ENCODE results near the gene ITGA1.

Gene ITGA1

GRCh38 chr5:52760695-52761366 is 26.9 kb upstream of the ITGA1 start:
- Mint-ChIP-seq H3K9me3 (peaks cover 26% of the 10 kb centered on the region), H3K4me1 (peaks cover 26% of the 10 kb centered on the region), H3K27ac (peak overlapping the region; percentile 33), H3K4me3 (no peak overlapping the region), H3K36me3 (ENCODE audit: low read depth) (peaks cover 8% of the 10 kb centered on the region), H3K27me3 (no peaks in the 10 kb centered on the region)
- ATAC-seq, result peak; percentile 81
- peak; percentile 53 for DNase-seq

GRCh38 chr5:52767217-52767743 is 20.4 kb upstream of the ITGA1 start:
- Mint-ChIP-seq H3K27me3 (no peaks in the 10 kb centered on the region), H3K36me3 (ENCODE audit: low read depth) (no peaks in the 10 kb centered on the region), H3K4me1 (peaks cover 39% of the 10 kb centered on the region), H3K27ac (peak overlapping the region; percentile 33), H3K4me3 (no peak overlapping the region), H3K9me3 (peaks cover 16% of the 10 kb centered on the region)
- DNase-seq, result no peak
- peak; percentile 62 for ATAC-seq

DNA sequence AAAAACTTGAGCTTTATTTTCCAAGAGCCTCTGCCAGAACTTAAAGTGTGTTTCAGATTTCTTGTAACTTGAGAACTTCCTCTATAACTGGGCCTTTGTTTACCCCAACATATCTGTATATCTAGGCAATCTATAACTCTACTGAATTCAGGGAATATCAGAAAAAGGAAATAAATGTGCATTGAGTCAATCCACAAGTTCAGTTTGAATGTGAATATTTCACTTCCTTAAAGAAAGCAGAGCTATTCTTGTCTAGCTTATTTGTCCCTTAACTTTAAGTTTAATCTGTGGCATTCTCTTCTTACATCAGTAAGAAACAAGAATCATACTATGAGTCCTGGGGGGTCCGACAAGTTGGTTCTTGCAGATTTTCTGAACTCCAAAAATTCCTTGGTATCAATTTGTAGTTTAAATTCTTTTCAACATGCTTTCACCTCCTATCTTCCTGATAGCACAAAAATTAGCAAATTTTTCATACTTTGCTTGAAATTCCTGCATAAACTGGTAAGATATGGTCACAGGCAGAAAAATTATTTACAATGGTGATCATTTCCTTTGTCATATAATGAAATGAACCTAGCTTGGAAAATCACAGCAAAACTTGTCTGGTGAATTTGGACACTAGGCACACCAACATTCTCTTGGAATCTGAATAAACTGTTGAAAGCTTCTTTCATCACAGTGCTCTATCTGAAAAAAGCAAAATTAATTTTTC is 19.8 kb upstream of the ITGA1 start:
- Mint-ChIP-seq H3K9me3 (peaks cover 15% of the 10 kb centered on the region), H3K4me1 (peaks cover 46% of the 10 kb centered on the region), H3K27ac (no peak overlapping the region), H3K4me3 (no peak overlapping the region), H3K36me3 (ENCODE audit: low read depth) (no peaks in the 10 kb centered on the region), H3K27me3 (no peaks in the 10 kb centered on the region)
- DNase-seq (no peak), ATAC-seq (no peak)

DNA sequence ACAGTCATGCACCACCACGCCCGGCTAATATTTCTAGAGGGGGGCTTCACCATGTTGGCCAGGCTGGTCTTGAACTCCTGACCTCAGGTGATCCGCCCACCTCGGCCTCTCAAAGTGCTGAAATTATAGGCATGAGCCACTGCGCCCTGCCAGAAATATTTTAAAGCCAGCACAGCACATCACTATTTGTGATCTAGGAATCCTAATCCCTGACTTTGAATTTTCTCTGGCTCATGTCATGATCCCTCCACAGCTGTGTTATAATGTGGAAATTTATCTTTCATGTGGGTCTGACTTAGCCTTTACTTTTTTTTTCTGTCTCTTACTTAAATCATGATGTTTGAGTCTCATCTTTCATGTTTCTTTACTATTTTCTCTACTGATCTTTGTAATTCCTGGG is 18.7 kb upstream of the ITGA1 start:
- Mint-ChIP-seq H3K27me3 (no peaks in the 10 kb centered on the region), H3K9me3 (peaks cover 9% of the 10 kb centered on the region), H3K4me1 (peaks cover 48% of the 10 kb centered on the region), H3K27ac (no peak overlapping the region), H3K4me3 (no peak overlapping the region), H3K36me3 (ENCODE audit: low read depth) (no peaks in the 10 kb centered on the region)
- ATAC-seq (no peak), DNase-seq (no peak)

GRCh38 chr5:52770287-52770939 is 17.3 kb upstream of the ITGA1 start:
- Mint-ChIP-seq H3K27ac (no peak overlapping the region), H3K36me3 (ENCODE audit: low read depth) (no peaks in the 10 kb centered on the region), H3K9me3 (peaks cover 3% of the 10 kb centered on the region), H3K27me3 (no peaks in the 10 kb centered on the region), H3K4me3 (no peak overlapping the region), H3K4me1 (peaks cover 55% of the 10 kb centered on the region)
- ATAC-seq (no peak), DNase-seq (no peak)

DNA sequence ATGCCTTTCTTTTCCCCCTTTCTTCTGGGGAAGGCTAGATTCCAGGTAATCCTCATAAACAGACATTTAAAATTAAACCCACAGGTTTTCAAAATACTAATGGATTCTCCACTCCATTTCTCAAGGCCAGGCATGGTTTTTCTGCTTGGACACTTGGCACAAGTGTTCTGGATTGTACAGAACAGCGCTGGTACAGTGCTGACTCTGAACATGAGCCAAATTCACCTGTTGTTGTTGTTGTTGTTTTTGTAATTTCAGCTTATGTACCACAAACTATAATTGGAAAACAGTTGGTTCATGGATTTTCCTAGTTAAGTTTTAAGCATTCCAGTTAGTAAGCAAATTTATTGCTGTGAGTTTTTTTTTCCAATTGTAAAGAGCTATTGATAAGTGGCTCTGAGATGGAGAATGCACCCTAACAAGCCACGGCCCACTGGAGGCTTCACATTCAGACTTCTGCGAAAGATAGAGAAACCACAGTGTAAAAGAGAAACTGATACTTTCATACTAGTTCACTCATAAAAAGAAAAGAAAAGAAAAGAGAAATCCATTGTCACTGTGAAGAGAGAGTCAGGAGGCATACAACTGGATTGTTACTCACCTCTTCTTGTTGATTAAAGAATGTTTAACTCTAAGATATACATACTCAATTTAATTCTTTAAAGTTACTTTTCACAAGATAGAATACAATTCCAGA is 16.2 kb upstream of the ITGA1 start:
- ATAC-seq, result peak; percentile 86
- Mint-ChIP-seq H3K27ac (peak overlapping the region; percentile 53), H3K36me3 (ENCODE audit: low read depth) (no peaks in the 10 kb centered on the region), H3K4me3 (peak overlapping the region; percentile 50), H3K4me1 (peaks cover 64% of the 10 kb centered on the region), H3K27me3 (no peaks in the 10 kb centered on the region), H3K9me3 (peaks cover 3% of the 10 kb centered on the region)
- DNase-seq, result peak; percentile 35

- Mint-ChIP-seq H3K4me1 (peaks cover 57% of the 10 kb centered on the region), H3K9me3 (peaks cover 3% of the 10 kb centered on the region), H3K27ac (no peak overlapping the region), H3K4me3 (no peak overlapping the region), H3K27me3 (peaks cover under 1% of the 10 kb centered on the region), H3K36me3 (ENCODE audit: low read depth) (no peaks in the 10 kb centered on the region)
- DNase-seq (no peak), ATAC-seq (no peak)
Observed at GRCh38 chr5:52772668-52773067, 15.0 kb upstream of the ITGA1 start.

DNA sequence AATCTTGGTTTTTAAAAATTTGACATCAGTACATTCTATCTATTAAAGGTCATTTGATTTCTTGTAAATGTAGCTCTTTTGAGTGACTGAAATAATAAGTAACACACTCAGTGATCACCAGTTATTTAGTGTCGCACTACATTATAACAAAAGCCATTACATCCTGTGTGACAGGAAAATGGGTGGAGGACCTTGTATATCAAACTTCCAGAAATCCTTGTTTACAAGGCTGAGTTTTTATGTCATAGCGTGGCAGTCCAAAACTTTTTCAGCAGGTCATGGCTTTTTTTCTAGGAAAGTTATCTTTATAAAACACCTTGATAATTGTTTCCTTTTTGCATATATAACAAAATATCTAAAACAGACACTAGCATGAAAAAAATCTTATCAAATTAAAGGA is 14.4 kb upstream of the ITGA1 start:
- Mint-ChIP-seq H3K36me3 (ENCODE audit: low read depth) (no peaks in the 10 kb centered on the region), H3K4me1 (peaks cover 50% of the 10 kb centered on the region), H3K9me3 (peaks cover 3% of the 10 kb centered on the region), H3K27ac (no peak overlapping the region), H3K27me3 (peaks cover 3% of the 10 kb centered on the region), H3K4me3 (no peak overlapping the region)
- DNase-seq (no peak), ATAC-seq (no peak)

DNA sequence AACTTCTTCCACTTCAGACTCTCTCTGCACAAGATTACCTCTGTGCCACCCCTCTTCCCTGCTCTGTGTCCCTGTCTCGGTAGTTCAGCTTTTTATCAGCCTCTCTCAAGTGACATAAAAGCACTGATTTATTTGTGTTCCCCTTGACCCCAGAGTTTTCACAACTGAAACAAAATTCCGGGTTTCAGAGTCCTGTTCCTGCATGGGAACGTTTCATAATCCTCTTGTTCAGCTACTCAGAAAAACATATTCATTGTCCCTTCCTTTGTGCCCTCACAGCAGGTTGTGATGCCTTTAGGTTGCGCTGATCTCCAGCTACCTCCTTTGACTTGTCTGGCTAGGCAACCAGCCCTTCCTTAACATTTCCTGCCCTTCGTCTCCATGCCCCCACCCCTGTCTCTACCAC is 13.7 kb upstream of the ITGA1 start:
- Mint-ChIP-seq H3K27ac (peak overlapping the region; percentile 39), H3K36me3 (ENCODE audit: low read depth) (no peaks in the 10 kb centered on the region), H3K27me3 (peaks cover 3% of the 10 kb centered on the region), H3K4me1 (peaks cover 50% of the 10 kb centered on the region), H3K9me3 (peaks cover 3% of the 10 kb centered on the region), H3K4me3 (no peak overlapping the region)
- ATAC-seq (no peak), DNase-seq (no peak)

- peaks cover 49% of the 10 kb centered on the region for H3K4me1 Mint-ChIP-seq
- ATAC-seq, result peak; percentile 82
- peaks cover 3% of the 10 kb centered on the region for H3K27me3 Mint-ChIP-seq
- H3K9me3 Mint-ChIP-seq, result no peaks in the 10 kb centered on the region
- no peaks in the 10 kb centered on the region for H3K36me3 Mint-ChIP-seq (ENCODE audit: low read depth)
- peak overlapping the region; percentile 44 for H3K27ac Mint-ChIP-seq
- peak; percentile 36 for DNase-seq
- H3K4me3 Mint-ChIP-seq, result no peak overlapping the region
Observed at GRCh38 chr5:52776116-52776515, 11.6 kb upstream of the ITGA1 start.

- Mint-ChIP-seq H3K27me3 (peaks cover 3% of the 10 kb centered on the region), H3K36me3 (ENCODE audit: low read depth) (no peaks in the 10 kb centered on the region), H3K4me1 (peaks cover 39% of the 10 kb centered on the region), H3K27ac (no peak overlapping the region), H3K9me3 (no peaks in the 10 kb centered on the region), H3K4me3 (no peak overlapping the region)
- DNase-seq (no peak), ATAC-seq (no peak)
Observed at GRCh38 chr5:52777186-52777585, 10.5 kb upstream of the ITGA1 start.

DNA sequence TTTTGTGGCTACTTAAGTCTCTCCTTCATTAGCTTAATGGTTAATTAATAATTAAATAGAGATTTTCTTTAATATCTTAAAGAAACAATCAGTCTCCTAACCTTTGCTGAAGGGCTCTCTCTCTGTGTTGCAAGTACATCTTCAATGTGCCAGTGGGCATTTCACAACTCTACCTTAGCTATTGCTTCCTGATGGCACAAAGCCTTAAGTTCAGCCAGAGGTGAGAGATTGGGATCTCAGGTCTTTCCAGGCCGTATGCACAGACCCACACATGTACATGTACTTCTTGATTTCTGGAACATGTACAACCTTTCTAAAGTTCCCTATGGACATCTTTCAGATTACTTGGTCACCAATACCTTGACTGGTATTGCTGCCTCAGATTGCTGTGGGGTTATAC is 8.9 kb upstream of the ITGA1 start:
- DNase-seq (no peak), ATAC-seq (no peak)
- Mint-ChIP-seq H3K9me3 (no peaks in the 10 kb centered on the region), H3K36me3 (ENCODE audit: low read depth) (no peaks in the 10 kb centered on the region), H3K27me3 (peaks cover 3% of the 10 kb centered on the region), H3K27ac (no peak overlapping the region), H3K4me1 (peaks cover 34% of the 10 kb centered on the region), H3K4me3 (no peak overlapping the region)

- DNase-seq (no peak), ATAC-seq (no peak)
- Mint-ChIP-seq H3K4me1 (peaks cover 31% of the 10 kb centered on the region), H3K4me3 (no peak overlapping the region), H3K27me3 (peaks cover 3% of the 10 kb centered on the region), H3K9me3 (no peaks in the 10 kb centered on the region), H3K36me3 (ENCODE audit: low read depth) (no peaks in the 10 kb centered on the region), H3K27ac (no peak overlapping the region)
Observed at GRCh38 chr5:52779213-52779612, 8.5 kb upstream of the ITGA1 start.

DNA sequence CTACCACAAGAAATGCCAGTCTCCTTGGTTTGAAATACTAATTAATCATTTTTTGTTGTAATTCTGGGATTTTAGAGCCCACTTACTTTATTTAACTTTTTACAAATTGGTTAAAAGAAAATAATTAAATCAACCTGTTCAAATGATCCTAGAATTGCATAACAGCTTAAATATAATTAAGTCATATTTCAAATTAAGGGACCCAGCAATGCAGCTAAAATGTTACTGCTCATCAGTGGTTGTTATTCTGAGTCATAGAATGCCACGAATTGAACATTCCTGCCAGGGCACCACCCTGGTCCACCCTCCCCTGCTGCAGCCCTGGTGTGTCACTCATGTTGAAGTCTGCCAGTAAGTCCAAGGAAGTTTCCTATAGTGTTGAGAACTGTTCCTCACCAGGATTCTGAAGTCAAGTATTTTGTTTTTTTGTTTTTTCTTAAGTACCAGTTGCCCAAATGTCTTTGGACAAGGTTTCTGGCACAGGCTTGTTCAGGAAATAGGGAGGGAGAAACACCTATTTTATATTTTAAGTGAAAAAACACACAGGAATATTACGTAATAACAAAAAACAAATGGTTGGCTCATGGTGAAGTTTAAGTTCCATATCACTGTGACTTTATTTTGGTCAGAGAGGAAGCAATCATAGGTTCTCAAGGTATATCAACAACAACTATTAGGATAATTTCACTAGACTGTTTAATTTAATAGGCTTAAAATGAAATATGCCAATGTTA is 4.3 kb upstream of the ITGA1 start:
- ATAC-seq (no peak), DNase-seq (no peak)
- Mint-ChIP-seq H3K36me3 (ENCODE audit: low read depth) (no peaks in the 10 kb centered on the region), H3K4me1 (peaks cover 24% of the 10 kb centered on the region), H3K27ac (no peak overlapping the region), H3K27me3 (peaks cover 4% of the 10 kb centered on the region), H3K9me3 (no peaks in the 10 kb centered on the region), H3K4me3 (no peak overlapping the region)
